H1 (cell line): ENCODE data around the gene SH3TC2. TPM values are rescaled to one million over a fixed set of nuclear protein-coding genes. Genes with fewer than 3 reads are reported as not detected.

Experiments used
- CBX8 ChIP-seq: fragments of 300-800, 300-1000 bp; sonication (generic); IDR thresholded peaks from 2 replicates; pipeline ENCODE4 v1.7.1; 2016; ENCODE audit warnings: low read depth, low read length, borderline replicate concordance
- NANOG ChIP-seq: IDR thresholded peaks from 2 replicates; pipeline ENCODE4 v1.6.1; 2011; ENCODE audit warnings: low read length, low read depth, mild to moderate bottlenecking, inconsistent platforms; ENCODE audit not compliant: insufficient read depth, poor library complexity, severe bottlenecking
- POLR2A ChIP-seq, 2 experiments: IDR thresholded peaks; 1 replicate in 1 of 2; 2 replicates in 1 of 2; pipeline ENCODE4 v1.6.1; 2011; ENCODE audit warnings: low read depth in 2 of 2, low read length in 2 of 2, mild to moderate bottlenecking in 2 of 2; ENCODE audit errors: control extremely low read depth in 1 of 2
- SIX5 ChIP-seq: IDR thresholded peaks from 2 replicates; pipeline ENCODE4 v1.6.1; 2011; ENCODE audit warnings: mild to moderate bottlenecking, low read depth, low read length
- polyA plus RNA-seq, 7 experiments: library from polyadenylated mRNA; depleted of rRNA in 3 of 7; stranded (reverse) in 5 of 7; unstranded in 2 of 7; fragments of >200 nt in 5 of 7; fragments of 200-250 nt in 2 of 7; gene quantifications; 1 replicate in 5 of 7; 2 replicates in 1 of 7; 4 replicates in 1 of 7; pipeline versions ENCODE4 v1.2.1 to v1.2.3, GENCODE V29; 2011 to 2013; ENCODE audit warnings: missing spikeins in 2 of 7, mixed read lengths in 2 of 7
- total RNA-seq: library from RNA; stranded (reverse); fragmentation: NEBNext Ultra II Directional; extraction: Animal tissue kit (Norgen Biotek cat#: 25700); gene quantifications from 2 replicates; pipeline ENCODE4 v1.2.1, GENCODE V29; 2021

The SH3TC2 gene
- total and polyA plus RNA-seq, 2 of the 8 experiments (the other 6 are each of a cell fraction or from before 2014, with no cell fraction given): 0.11 to 0.80 TPM

DNA sequence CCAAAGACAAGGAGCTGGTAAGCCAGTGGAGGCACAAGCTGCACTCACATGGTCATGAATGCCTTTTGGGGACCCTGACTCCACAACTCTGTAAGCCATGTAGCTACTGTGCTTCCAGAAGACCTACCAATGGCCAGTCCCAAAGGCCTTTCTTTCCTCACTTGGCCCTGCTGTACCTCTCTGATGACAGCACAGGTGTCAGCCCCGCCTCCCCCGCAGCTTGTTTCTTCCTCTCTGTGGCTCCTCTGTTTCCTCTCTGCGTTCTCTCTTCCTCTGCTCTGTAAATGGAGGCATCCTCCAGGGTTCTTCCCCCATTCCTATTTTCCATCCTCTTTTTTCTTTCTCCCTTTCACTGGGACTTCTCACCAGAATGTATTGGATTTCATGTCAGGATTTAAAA, 26.7 kb downstream of the SH3TC2 start (continued):
- TF ChIP-seq NANOG (no peak), POLR2A (IDR thresholded peaks at IDR 0.05; ENCODE audit: control extremely low read depth in 1 of 2, low read depth in 2 of 2, low read length in 2 of 2) (no peak), CBX8 (no peak), SIX5 (no peak)
